ENCODE measurements around the gene TBL1XR1. TPM values are rescaled to one million over a fixed set of nuclear protein-coding genes. Genes with fewer than 3 reads are reported as not detected.

Gene TBL1XR1
- total and polyA plus RNA-seq, 8 donors = 14.1 to 93.0 (median 47.2) TPM

GRCh38 chr3:177104299-177104992 is 92.8 kb downstream of the TBL1XR1 start:
- Histone ChIP-seq H3K27ac (no peak overlapping the region), H3K27me3 (no peaks in the 10 kb centered on the region), H3K36me3 (no peaks in the 10 kb centered on the region), H3K4me1 (peaks cover 12 to 54% (median 39%) of the 10 kb centered on the region in 3 donors), H3K4me3 (no peak overlapping the region), H3K9me3 (no peaks in the 10 kb centered on the region)
- FAIRE-seq (no peak), ATAC-seq (no peak), DNase-seq (no peak)
- WGBS, 2 donors = 85 to 88% methylated on average over 6 of the region's 6 CpGs
- no peak for TF ChIP-seq CTCF (IDR thresholded peaks at IDR 0.05)
- intact Hi-C loops (cut with DNase I) = no loop called here

GRCh38 chr3:177102553-177102952 is 94.7 kb downstream of the TBL1XR1 start:
- H3K4me3 ChIP-seq = no peak overlapping the region
- DNase-seq (no peak), FAIRE-seq (no peak), ATAC-seq (peak in 1 of 4 donors; percentile 54)
- peaks cover 12 to 40% (median 26%) of the 10 kb centered on the region in 3 donors for H3K4me1 ChIP-seq
- no peaks in the 10 kb centered on the region for H3K36me3 ChIP-seq
- H3K27me3 ChIP-seq = no peaks in the 10 kb centered on the region
- WGBS, 2 donors = 30 to 35% methylated on average over 3 of the region's 3 CpGs
- intact Hi-C loops (cut with DNase I) = no loop called here
- no peaks in the 10 kb centered on the region for H3K9me3 ChIP-seq
- no peak overlapping the region for H3K27ac ChIP-seq
- TF ChIP-seq CTCF (IDR thresholded peaks at IDR 0.05) = no peak

GRCh38 chr3:177098551-177098950 is 98.7 kb downstream of the TBL1XR1 start:
- intact Hi-C loops (cut with DNase I) = no loop called here
- no peak overlapping the region for H3K4me3 ChIP-seq
- H3K4me1 ChIP-seq = peaks cover 7 to 17% (median 7%) of the 10 kb centered on the region in 3 donors
- ATAC-seq (no peak), FAIRE-seq (no peak), DNase-seq (no peak)
- H3K27ac ChIP-seq = no peak overlapping the region
- H3K9me3 ChIP-seq = no peaks in the 10 kb centered on the region
- no peaks in the 10 kb centered on the region for H3K36me3 ChIP-seq
- no peaks in the 10 kb centered on the region for H3K27me3 ChIP-seq
- no peak for TF ChIP-seq CTCF (IDR thresholded peaks at IDR 0.05)
- WGBS, 2 donors = 37 to 81% methylated on average over 2 of the region's 2 CpGs

- no peak for ATAC-seq
These were observed 100.7 kb downstream of the TBL1XR1 start for GRCh38 chr3:177096615-177097014.

More at GRCh38 chr3:177096615-177097014, 100.7 kb downstream of the TBL1XR1 start:
- Histone ChIP-seq H3K27me3 (no peaks in the 10 kb centered on the region), H3K36me3 (no peaks in the 10 kb centered on the region), H3K4me3 (no peak overlapping the region), H3K9me3 (no peaks in the 10 kb centered on the region), H3K27ac (no peak overlapping the region), H3K4me1 (no peaks in the 10 kb centered on the region)
- DNase-seq = no peak
- no peak for FAIRE-seq
- TF ChIP-seq CTCF (IDR thresholded peaks at IDR 0.05) = no peak
- intact Hi-C loops (cut with DNase I) = no loop called here
- WGBS, 2 donors = 47 to 50% methylated on average over 1 of the region's 1 CpG

Measured in pancreas (tissue), 10 donors.